Astrocyte of the spinal cord (primary cell): Measurements from ENCODE around the gene SLCO4A1.

Experiments used
- DNase-seq: peaks from one replicate; pipeline ENCODE4 v3.0.0; 2011; ENCODE audit warnings: low read depth, low spot score
- H3K4me3 ChIP-seq: 2 replicates; pipeline ENCODE4 v1.5.1; 2011; ENCODE audit warnings: low read depth, mild to moderate bottlenecking, low read length, moderate library complexity
- CTCF ChIP-seq: IDR thresholded peaks from 2 replicates; pipeline ENCODE4 v1.5.1; 2012; ENCODE audit warnings: low read depth, mild to moderate bottlenecking, low read length, inconsistent platforms
- in situ Hi-C: cut with HindIII; loops from 2 replicates; pipeline ENCODE4 v1.10.0; 2017; ENCODE audit warnings: low sequenced_read_pairs

Gene SLCO4A1

GRCh38 chr20:62718546-62718945 is 76.2 kb downstream of the SLCO4A1 start:
- no peak for TF ChIP-seq CTCF
- DNase-seq, result no peak
- H3K4me3 ChIP-seq, result no peak overlapping the region
- in situ Hi-C loops, result no loop called here

GRCh38 chr20:62719250-62719935 is 77.1 kb downstream of the SLCO4A1 start:
- DNase-seq, result no peak
- TF ChIP-seq CTCF, result no peak
- in situ Hi-C loops, result no loop called here
- H3K4me3 ChIP-seq, result no peak overlapping the region
